22Rv1 (cell line): ENCODE measurements around the gene ROMO1.

Experiments
- H3K27ac ChIP-seq: fragments of 450-650 bp; 2 replicates; pipeline ENCODE4 v1.5.1; 2017
- CTCF ChIP-seq: fragments of 450-650 bp; IDR thresholded peaks from 2 replicates; pipeline ENCODE4 v1.5.1; 2017; ENCODE audit warnings: mild to moderate bottlenecking
- ZFX ChIP-seq: fragments of 450-650 bp; IDR thresholded peaks from 2 replicates; pipeline ENCODE4 v1.6.1; 2017; ENCODE audit warnings: antibody characterized with exemption, borderline replicate concordance

The ROMO1 gene

GRCh38 chr20:35724321-35725230 is 25.4 kb downstream of the ROMO1 start:
- no peak for TF ChIP-seq ZFX
- no peak for TF ChIP-seq CTCF
- H3K27ac ChIP-seq = no peak overlapping the region

GRCh38 chr20:35726842-35727711 is 27.9 kb downstream of the ROMO1 start:
- H3K27ac ChIP-seq = no peak overlapping the region

GRCh38 chr20:35729283-35729807 is 30.1 kb downstream of the ROMO1 start:
- TF ChIP-seq CTCF (no peak), ZFX (no peak)
- no peak overlapping the region for H3K27ac ChIP-seq

More at GRCh38 chr20:35726842-35727711, 27.9 kb downstream of the ROMO1 start:
- TF ChIP-seq ZFX (no peak), CTCF (no peak)

- no peak overlapping the region for H3K27ac ChIP-seq
- TF ChIP-seq CTCF (no peak), ZFX (no peak)
These were observed 30.8 kb downstream of the ROMO1 start for GRCh38 chr20:35729836-35730582.

GRCh38 chr20:35730583-35731468 is 31.6 kb downstream of the ROMO1 start:
- TF ChIP-seq ZFX = no peak
- TF ChIP-seq CTCF = no peak

GRCh38 chr20:35731469-35731788 is 32.2 kb downstream of the ROMO1 start:
- H3K27ac ChIP-seq = no peak overlapping the region
- TF ChIP-seq ZFX (no peak), CTCF (no peak)

More at GRCh38 chr20:35730583-35731468, 31.6 kb downstream of the ROMO1 start:
- H3K27ac ChIP-seq = no peak overlapping the region
